GM21786 (cell line): ENCODE results near the gene CDC73.
"Not testable (repeated sequence)": the region's sequence is repeated elsewhere in the genome, so short reads cannot be mapped to it uniquely, and the experiment has no call there.

Source experiments
- ATAC-seq: cut with Tn5 transposase; IDR thresholded peaks from one replicate; pipeline ENCODE4 v1.9.1; 2021; ENCODE audit not compliant: unreplicated experiment

Gene CDC73

GRCh38 chr1:193113992-193114332 is 7.9 kb upstream of the CDC73 start:
- no peak for ATAC-seq

- no peak for ATAC-seq
Measured at GRCh38 chr1:193114485-193115095, 7.2 kb upstream of the CDC73 start.

- no peak for ATAC-seq
Measured at GRCh38 chr1:193115629-193116227, 6.1 kb upstream of the CDC73 start.

GRCh38 chr1:193117167-193117566 is 4.7 kb upstream of the CDC73 start:
- not testable (repeated sequence) for ATAC-seq

- no peak for ATAC-seq
Measured at GRCh38 chr1:193118194-193118593, 3.6 kb upstream of the CDC73 start.

- no peak for ATAC-seq
Measured at GRCh38 chr1:193118803-193119730, 2.8 kb upstream of the CDC73 start.

GRCh38 chr1:193120604-193121166 is 1.1 kb upstream of the CDC73 start:
- no peak for ATAC-seq

- no peak for ATAC-seq
Measured at GRCh38 chr1:193123751-193124150, 1.9 kb downstream of the CDC73 start.

GRCh38 chr1:193125369-193125768 is 3.5 kb downstream of the CDC73 start:
- ATAC-seq: no peak

- ATAC-seq: peak; percentile 68
Measured at GRCh38 chr1:193131266-193131860, 9.5 kb downstream of the CDC73 start.

GRCh38 chr1:193140254-193140653 is 18.4 kb downstream of the CDC73 start:
- no peak for ATAC-seq

GRCh38 chr1:193141804-193142203 is 20.0 kb downstream of the CDC73 start:
- no peak for ATAC-seq

- ATAC-seq: no peak
Measured at GRCh38 chr1:193142409-193142808, 20.6 kb downstream of the CDC73 start.

GRCh38 chr1:193143285-193143684 is 21.5 kb downstream of the CDC73 start:
- ATAC-seq: no peak

GRCh38 chr1:193144361-193144938 is 22.6 kb downstream of the CDC73 start:
- no peak for ATAC-seq

GRCh38 chr1:193144999-193145398 is 23.2 kb downstream of the CDC73 start:
- no peak for ATAC-seq

GRCh38 chr1:193156117-193156821 is 34.4 kb downstream of the CDC73 start:
- ATAC-seq: no peak

- no peak for ATAC-seq
Measured at GRCh38 chr1:193156822-193157142, 35.0 kb downstream of the CDC73 start.

- no peak for ATAC-seq
Measured at GRCh38 chr1:193157360-193157759, 35.5 kb downstream of the CDC73 start.

GRCh38 chr1:193176113-193176512 is 54.3 kb downstream of the CDC73 start:
- ATAC-seq: no peak

GRCh38 chr1:193176788-193177187 is 55.0 kb downstream of the CDC73 start:
- no peak for ATAC-seq
